ENCODE measurements around the gene RASA3. TPM values are rescaled to one million over a fixed set of nuclear protein-coding genes. Genes with fewer than 3 reads are reported as not detected.
"Not testable (repeated sequence)": the region's sequence is repeated elsewhere in the genome, so short reads cannot be mapped to it uniquely, and the experiment has no call there.

RASA3 gene
- total RNA-seq, 2 donors from 2014 or later: 39.4 to 44.1 TPM

DNA sequence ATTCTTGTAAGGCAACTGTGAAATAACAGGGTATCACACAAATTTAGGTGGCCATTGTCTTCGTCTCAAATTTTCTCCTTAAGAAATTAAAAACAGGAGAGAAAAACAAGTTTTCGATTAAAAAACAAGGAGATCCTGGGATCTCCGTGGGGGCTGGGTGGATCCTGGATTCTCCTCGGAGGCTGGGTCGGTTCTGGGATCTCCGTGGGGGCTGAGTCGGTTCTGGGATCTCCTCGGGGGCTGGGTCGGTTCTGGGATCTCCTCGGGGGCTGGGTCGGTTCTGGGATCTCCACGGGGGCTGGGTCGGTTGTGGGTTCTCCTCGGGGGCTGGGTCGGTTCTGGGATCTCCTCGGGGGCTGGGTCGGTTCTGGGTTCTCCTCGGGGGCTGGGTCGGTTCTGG lies 16.5 kb upstream of the RASA3 start:
- not testable (repeated sequence) for DNase-seq (ENCODE audit: low spot score in 2 of 2); ATAC-seq; H3K9me3 Mint-ChIP-seq; H3K36me3 Mint-ChIP-seq
- H3K27ac Mint-ChIP-seq: peak overlapping the region; percentile 93 to 98

DNA sequence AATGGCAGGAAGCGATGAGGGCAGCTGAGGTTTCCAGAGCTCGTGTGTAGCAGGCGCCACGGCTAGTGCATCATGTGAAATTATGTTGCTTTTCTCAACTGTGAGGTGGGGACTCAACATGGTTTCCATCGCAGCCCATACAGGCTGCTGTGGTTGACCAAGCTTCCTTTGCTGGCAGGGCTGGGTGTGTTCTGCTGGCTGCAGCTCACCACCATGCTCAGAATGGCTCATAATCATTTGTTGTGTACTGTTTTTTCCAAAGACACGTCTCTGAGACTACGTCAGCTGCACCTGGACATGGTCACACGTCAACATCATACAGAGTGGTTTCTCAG lies 16.1 kb upstream of the RASA3 start:
- H3K9me3 Mint-ChIP-seq: peaks cover 2 to 3% of the 10 kb centered on the region in 2 donors
- peak; percentile 78 to 85 for DNase-seq (ENCODE audit: low spot score in 2 of 2)
- ATAC-seq: peak; percentile 91 to 92
- no peaks in the 10 kb centered on the region for H3K36me3 Mint-ChIP-seq
- H3K27ac Mint-ChIP-seq: peak overlapping the region; percentile 93 to 98

DNA sequence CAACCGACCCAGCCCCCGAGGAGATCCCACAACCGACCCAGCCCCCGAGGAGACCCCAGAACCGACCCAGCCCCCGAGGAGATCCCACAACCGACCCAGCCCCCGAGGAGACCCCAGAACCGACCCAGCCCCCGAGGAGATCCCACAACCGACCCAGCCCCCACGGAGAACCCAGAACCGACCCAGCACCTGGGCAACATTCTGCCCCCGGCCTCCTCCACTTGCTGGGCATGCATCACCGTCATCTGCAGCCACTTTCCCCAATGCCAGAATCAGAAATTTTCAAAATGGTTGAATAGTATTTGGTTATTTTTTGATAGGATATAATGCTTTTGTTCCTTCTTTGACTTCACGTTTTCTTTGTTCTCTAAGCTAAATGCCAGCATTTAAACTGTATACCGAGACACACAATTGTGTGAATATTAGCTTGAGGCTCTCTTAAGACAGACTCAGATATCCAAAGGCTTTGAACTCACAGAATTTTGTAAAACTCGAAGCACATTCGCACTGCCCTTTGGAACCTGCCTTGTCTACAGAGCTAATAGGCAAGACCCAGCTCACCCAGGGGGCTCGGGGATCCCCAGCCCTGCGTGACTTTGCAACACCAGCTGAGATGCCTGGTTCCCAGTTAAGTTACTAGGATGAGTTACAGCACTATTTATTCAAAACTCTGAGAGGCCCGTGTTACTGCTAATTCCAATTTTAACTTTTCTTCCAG lies 15.5 kb upstream of the RASA3 start:
- H3K27ac Mint-ChIP-seq: peak overlapping the region; percentile 93 to 98
- no peaks in the 10 kb centered on the region for H3K9me3 Mint-ChIP-seq
- ATAC-seq: peak; percentile 39 to 41
- no peak for DNase-seq (ENCODE audit: low spot score in 2 of 2)
- H3K36me3 Mint-ChIP-seq: no peaks in the 10 kb centered on the region

GRCh38 chr13:114146629-114147028 lies 14.2 kb upstream of the RASA3 start:
- Mint-ChIP-seq H3K36me3 (no peaks in the 10 kb centered on the region), H3K9me3 (no peaks in the 10 kb centered on the region), H3K27ac (peak overlapping the region in 1 of 2 donors; percentile 81)
- peak in 1 of 2 donors; percentile 15 for DNase-seq (ENCODE audit: low spot score in 2 of 2)
- no peak for ATAC-seq

DNA sequence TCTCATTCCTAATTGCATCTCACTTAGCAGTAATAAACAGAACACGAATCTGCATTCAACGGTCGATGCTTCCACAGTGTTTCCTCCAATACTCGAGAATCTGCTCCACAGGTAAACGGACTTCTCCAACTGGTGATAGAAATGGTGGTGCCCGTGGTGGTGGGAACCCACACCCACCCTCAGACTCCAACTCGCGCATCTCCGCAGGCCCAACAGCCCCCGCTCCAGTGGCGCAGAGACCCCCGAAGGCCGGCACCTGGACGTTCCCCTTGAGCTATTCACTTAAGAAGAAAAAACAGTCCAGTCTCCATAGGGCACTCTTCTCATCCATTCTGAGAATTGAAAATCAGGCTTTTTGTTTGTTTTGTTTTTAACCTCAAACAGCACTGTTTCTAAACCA lies 13.8 kb upstream of the RASA3 start:
- peak overlapping the region in 1 of 2 donors; percentile 81 for H3K27ac Mint-ChIP-seq

DNA sequence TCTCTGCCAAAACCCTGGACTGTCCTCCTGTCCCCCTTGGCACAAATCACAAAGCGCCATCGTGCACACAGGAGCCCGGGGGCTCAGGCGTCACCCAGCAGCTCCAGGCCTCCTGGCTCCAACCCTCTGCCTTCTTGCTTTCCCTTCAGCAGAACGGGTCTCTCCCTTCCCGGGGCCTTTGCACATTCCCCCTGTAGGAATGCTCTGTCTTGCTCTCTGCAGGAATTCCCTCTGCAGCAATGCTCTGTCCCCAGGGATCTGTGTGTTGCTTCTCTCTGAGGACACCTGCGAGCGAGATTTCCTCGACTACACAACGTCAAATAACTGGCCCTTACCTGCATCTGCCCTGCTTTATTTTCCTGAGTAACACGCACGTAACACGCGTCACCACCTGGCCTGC lies 13.3 kb upstream of the RASA3 start:
- ATAC-seq: no peak
- DNase-seq (ENCODE audit: low spot score in 2 of 2): no peak

More for the DNA sequence above, 13.8 kb upstream of the RASA3 start:
- DNase-seq (ENCODE audit: low spot score in 2 of 2) (no peak), ATAC-seq (no peak)
- Mint-ChIP-seq H3K9me3 (no peaks in the 10 kb centered on the region), H3K36me3 (no peaks in the 10 kb centered on the region)

GRCh38 chr13:114145256-114145655 lies 12.8 kb upstream of the RASA3 start:
- H3K27ac Mint-ChIP-seq: no peak overlapping the region
- DNase-seq (ENCODE audit: low spot score in 2 of 2): peak in 1 of 2 donors; percentile 7
- ATAC-seq: no peak

More for the DNA sequence above, 13.3 kb upstream of the RASA3 start:
- H3K9me3 Mint-ChIP-seq: no peaks in the 10 kb centered on the region
- no peaks in the 10 kb centered on the region for H3K36me3 Mint-ChIP-seq
- no peak overlapping the region for H3K27ac Mint-ChIP-seq

GRCh38 chr13:114144606-114145244 lies 12.3 kb upstream of the RASA3 start:
- no peak for ATAC-seq
- no peaks in the 10 kb centered on the region for H3K36me3 Mint-ChIP-seq
- no peak overlapping the region for H3K27ac Mint-ChIP-seq
- DNase-seq (ENCODE audit: low spot score in 2 of 2): peak in 1 of 2 donors; percentile 2
- H3K9me3 Mint-ChIP-seq: no peaks in the 10 kb centered on the region

More at GRCh38 chr13:114145256-114145655, 12.8 kb upstream of the RASA3 start:
- Mint-ChIP-seq H3K36me3 (no peaks in the 10 kb centered on the region), H3K9me3 (no peaks in the 10 kb centered on the region)

GRCh38 chr13:114143806-114144605 lies 11.6 kb upstream of the RASA3 start:
- DNase-seq (ENCODE audit: low spot score in 2 of 2) (peak; percentile 39 to 53), ATAC-seq (no peak)
- Mint-ChIP-seq H3K36me3 (no peaks in the 10 kb centered on the region), H3K27ac (no peak overlapping the region), H3K9me3 (no peaks in the 10 kb centered on the region)

DNA sequence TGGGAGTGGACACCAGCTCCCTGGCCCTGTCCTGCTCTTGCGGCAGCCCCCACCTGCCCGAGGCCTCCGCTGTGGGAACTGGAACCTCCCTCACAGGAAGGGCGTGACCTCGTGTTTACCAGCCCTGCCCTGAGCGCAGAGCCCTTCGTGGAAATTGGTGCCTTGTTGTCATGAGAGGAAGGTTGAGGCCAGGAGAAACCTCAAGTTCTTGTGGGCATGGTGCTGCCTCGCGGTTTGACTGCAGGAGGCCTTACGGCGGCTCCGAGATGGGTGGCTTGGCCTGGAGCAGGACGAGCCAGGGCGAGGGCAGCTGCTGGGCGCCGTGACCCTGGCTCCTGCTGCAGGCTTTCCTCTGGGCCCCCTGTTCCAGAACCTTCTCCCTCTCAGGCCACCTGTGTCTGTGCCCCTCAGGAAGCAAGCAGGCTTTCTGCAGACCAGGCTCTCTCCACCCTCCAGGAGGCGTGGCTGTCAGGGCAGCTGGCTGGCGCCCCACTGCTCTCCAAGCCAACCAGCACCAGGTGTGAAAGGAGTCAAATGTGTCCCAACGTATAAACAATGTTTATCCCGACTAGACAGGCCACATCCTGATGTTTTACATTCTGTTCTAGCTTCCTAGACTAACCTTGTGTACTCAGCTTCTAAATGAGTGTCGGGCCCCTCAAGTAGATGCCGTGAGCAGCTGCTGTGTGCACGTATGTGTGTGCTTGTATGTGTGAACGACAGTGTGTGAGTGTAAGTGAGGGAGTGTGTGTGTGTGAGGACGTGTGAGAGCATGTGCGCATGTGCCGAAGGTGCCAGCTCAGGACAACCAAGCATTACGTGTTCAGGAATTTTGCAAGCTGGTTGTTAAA lies 10.4 kb upstream of the RASA3 start:
- Mint-ChIP-seq H3K9me3 (peaks cover 0 to 1% of the 10 kb centered on the region in 2 donors), H3K27ac (no peak overlapping the region), H3K36me3 (peaks cover 0 to 1% of the 10 kb centered on the region in 2 donors)
- DNase-seq (ENCODE audit: low spot score in 2 of 2) (peak; percentile 48 to 71), ATAC-seq (peak; percentile 64 to 67)

DNA sequence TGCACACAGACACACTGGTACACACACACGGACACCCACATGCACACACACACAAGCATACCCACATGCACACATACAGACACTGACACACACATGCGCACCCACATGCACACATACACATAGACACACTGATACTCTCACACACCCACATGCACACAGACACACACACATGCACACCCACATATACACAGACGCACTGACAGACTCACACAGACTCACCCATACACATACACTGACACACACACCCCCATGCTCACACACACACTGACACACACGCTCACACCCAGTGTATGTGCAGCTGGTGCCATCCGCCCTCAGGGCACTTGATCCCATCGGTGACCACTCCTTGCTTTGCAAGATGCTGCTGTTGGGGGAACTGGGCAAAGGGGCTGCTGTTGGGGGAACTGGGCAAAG lies 9.7 kb upstream of the RASA3 start:
- Mint-ChIP-seq H3K9me3 (peaks cover 0 to 4% of the 10 kb centered on the region in 2 donors), H3K36me3 (peaks cover 0 to 4% of the 10 kb centered on the region in 2 donors), H3K27ac (no peak overlapping the region)
- DNase-seq (ENCODE audit: low spot score in 2 of 2): no peak
- ATAC-seq: peak in 1 of 2 donors; percentile 4

DNA sequence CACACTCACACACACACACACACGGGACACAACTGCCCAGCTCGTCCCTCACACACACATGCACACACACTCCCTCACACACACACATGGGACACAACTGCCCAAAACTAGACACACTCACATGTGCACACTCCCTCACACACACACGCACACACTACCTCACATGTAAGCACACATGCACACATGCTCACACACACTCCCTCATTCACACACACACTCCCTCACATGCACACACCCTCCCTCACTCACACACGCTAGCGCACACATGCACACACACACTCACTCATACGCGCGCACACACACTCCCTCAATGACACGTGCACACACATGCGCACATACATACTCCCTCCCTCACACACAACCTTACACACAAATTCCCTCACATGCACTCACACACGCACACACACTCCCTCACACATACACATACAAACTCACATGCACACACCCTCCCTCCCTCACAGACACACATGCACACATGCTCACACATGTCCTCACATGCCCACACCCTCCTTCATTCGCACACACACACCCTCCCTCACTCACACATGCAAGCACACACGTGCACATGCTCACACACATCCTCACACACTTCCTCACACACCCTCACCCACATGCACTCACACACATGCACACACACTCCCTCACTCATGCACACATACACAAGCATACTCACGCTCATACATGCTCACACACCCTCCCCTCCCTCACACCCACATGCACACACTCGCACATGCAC lies 9.0 kb upstream of the RASA3 start:
- Mint-ChIP-seq H3K36me3 (peaks cover 0 to 4% of the 10 kb centered on the region in 2 donors), H3K9me3 (peaks cover 0 to 4% of the 10 kb centered on the region in 2 donors), H3K27ac (no peak overlapping the region)
- ATAC-seq (no peak), DNase-seq (ENCODE audit: low spot score in 2 of 2) (no peak)

DNA sequence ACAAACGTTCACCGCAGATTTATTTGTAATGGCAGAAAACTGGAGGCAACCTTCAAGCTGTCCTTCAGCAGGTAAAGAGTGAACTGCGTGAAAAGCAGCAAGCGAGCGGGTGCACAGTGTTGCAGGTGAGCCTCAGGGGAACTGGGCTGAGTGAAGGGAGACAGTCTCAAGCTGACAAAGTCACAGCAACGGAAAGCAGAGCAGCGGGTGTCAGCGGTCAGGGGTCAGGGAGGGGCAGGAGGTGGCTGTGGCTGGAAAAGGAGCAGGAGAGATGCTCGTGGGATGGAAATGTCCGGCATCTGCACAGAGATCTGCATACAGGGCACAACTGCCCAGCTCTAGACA lies 8.5 kb upstream of the RASA3 start:
- ATAC-seq (peak; percentile 48 to 53), DNase-seq (ENCODE audit: low spot score in 2 of 2) (no peak)
- Mint-ChIP-seq H3K36me3 (peaks cover 0 to 4% of the 10 kb centered on the region in 2 donors), H3K27ac (no peak overlapping the region), H3K9me3 (peaks cover 0 to 4% of the 10 kb centered on the region in 2 donors)

DNA sequence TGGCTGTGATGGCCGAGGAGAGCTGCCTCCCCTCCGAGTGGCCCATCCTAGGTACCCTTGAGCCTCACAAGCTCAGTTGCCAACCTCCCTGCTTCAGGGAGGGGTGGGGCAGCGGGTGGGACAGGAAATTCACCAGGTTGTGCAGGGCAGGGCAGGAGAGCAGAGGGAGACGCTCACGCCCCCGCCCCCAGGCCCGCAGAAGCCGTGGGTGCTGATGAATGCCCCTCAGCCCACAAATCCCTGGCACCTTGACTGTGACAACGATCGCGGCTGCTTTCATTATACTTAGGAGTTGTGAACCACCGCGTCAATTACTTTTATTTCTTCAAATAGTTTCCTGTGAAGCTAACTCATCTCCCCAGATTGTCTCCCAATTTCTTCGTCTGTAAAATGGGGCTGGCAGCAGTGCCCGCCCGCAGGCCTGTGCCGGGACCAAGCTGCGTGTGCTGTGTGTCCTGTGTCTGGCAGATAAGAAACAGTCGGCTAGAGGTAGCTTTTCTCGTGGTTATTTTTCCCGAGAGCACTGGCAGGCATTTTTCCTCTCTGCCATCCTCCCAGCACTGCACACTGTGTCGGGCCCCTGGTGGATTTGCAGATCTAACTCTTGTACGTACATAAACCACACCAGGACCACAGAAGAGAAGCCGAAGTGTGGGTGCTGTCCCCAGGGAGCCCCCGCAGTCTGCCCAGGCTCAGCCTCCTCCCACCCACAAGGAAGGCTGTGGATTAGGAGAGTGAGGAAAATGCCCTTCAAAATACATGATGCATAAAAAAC lies 7.9 kb upstream of the RASA3 start:
- Mint-ChIP-seq H3K36me3 (peaks cover 0 to 4% of the 10 kb centered on the region in 2 donors), H3K27ac (no peak overlapping the region), H3K9me3 (peaks cover 0 to 4% of the 10 kb centered on the region in 2 donors)
- DNase-seq (ENCODE audit: low spot score in 2 of 2) (peak in 1 of 2 donors; percentile 14), ATAC-seq (peak; percentile 30 to 54)

GRCh38 chr13:114136576-114136975 lies 4.2 kb upstream of the RASA3 start:
- Mint-ChIP-seq H3K9me3 (peaks cover 0 to 4% of the 10 kb centered on the region in 2 donors), H3K36me3 (peaks cover 4 to 8% of the 10 kb centered on the region in 2 donors), H3K27ac (no peak overlapping the region)
- ATAC-seq: no peak
- DNase-seq (ENCODE audit: low spot score in 2 of 2): no peak

Data from activated naive CD4-positive, alpha-beta T cell treated with anti-CD3 and anti-CD28 coated beads, Interleukin-2, amount 50 U/mL, for 72 hours (primary cell).